ENCODE data around the gene PCDHGA3.
"Not testable (repeated sequence)": the region's sequence is repeated elsewhere in the genome, so short reads cannot be mapped to it uniquely, and the experiment has no call there.

The PCDHGA3 gene

DNA sequence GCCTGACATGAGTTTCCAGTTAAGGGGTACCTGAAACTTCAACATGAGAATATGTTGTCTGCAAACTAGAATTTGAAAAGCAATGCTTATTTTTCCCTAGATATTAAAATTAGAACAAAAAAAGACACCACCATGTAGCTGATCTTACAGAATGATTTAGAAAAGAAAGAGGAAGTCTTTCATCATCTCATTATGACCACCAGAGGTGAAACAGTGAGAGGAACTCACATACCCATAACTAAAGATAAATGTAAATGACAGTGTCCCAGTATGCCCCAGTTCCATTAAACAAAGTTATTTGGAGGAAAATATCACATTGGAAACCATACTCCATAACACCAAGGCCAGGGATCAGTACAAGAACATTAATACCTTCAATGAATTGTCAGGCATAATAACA is 29.9 kb upstream of the PCDHGA3 start:
- peaks cover 21% of the 10 kb centered on the region for H3K79me2 ChIP-seq (ENCODE audit: insufficient read depth, low read depth)
- peaks cover 6% of the 10 kb centered on the region; the same call in 1 of the 2 replicates for H3K36me3 ChIP-seq (ENCODE audit: insufficient read depth)
- no peaks in the 10 kb centered on the region for H3K27me3 ChIP-seq (ENCODE audit: insufficient read depth, low read depth)
- H3K4me3 ChIP-seq (IDR thresholded peaks at IDR 0.05; ENCODE audit: insufficient read depth, low read depth, low read length), result no peak overlapping the region
- TF ChIP-seq, protein P1, sequence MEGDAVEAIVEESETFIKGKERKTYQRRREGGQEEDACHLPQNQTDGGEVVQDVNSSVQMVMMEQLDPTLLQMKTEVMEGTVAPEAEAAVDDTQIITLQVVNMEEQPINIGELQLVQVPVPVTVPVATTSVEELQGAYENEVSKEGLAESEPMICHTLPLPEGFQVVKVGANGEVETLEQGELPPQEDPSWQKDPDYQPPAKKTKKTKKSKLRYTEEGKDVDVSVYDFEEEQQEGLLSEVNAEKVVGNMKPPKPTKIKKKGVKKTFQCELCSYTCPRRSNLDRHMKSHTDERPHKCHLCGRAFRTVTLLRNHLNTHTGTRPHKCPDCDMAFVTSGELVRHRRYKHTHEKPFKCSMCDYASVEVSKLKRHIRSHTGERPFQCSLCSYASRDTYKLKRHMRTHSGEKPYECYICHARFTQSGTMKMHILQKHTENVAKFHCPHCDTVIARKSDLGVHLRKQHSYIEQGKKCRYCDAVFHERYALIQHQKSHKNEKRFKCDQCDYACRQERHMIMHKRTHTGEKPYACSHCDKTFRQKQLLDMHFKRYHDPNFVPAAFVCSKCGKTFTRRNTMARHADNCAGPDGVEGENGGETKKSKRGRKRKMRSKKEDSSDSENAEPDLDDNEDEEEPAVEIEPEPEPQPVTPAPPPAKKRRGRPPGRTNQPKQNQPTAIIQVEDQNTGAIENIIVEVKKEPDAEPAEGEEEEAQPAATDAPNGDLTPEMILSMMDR (conservative IDR thresholded peaks at IDR 0.05; ENCODE audit: low read depth, low read length), result no peak
- no peak overlapping the region for H3K9ac ChIP-seq
- H2AFZ ChIP-seq (ENCODE audit: low read depth), result no peak overlapping the region
- no peak overlapping the region for H3K27ac ChIP-seq
- H3K4me2 ChIP-seq, result no peak overlapping the region
- H3K4me1 ChIP-seq (ENCODE audit: low read depth, poor library complexity, severe bottlenecking), result no peaks in the 10 kb centered on the region
- H4K20me1 ChIP-seq (ENCODE audit: insufficient read depth), result no peaks in the 10 kb centered on the region

DNA sequence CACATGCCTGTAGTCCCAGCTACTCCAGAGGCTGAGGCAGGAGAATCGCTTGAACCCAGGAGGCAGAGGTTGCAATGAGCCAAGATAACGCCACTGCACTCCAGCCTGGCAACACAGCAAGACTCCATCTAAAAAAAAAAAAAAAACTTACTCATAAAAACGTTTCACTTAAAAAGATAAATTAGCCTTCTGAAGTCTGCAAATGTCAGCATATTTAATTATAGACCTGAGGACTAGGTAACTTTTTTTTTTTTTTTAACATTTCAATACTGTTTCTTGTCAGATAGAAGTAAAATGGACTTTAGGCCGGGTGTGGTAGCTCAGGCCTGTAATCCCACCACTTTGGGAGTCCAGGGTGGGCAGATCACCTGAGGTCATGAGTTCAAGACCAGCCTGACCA is 26.7 kb upstream of the PCDHGA3 start:
- H3K27me3 ChIP-seq (ENCODE audit: insufficient read depth, low read depth); H3K9ac ChIP-seq; H3K4me3 ChIP-seq (IDR thresholded peaks at IDR 0.05; ENCODE audit: insufficient read depth, low read depth, low read length); H3K4me1 ChIP-seq (ENCODE audit: low read depth, poor library complexity, severe bottlenecking); H4K20me1 ChIP-seq (ENCODE audit: insufficient read depth); H3K4me2 ChIP-seq; H2AFZ ChIP-seq (ENCODE audit: low read depth); H3K27ac ChIP-seq: not testable (repeated sequence)
- Histone ChIP-seq H3K36me3 (ENCODE audit: insufficient read depth) (peaks cover 12% of the 10 kb centered on the region; the same call in 1 of the 2 replicates), H3K79me2 (ENCODE audit: insufficient read depth, low read depth) (peaks cover 36% of the 10 kb centered on the region)

DNA sequence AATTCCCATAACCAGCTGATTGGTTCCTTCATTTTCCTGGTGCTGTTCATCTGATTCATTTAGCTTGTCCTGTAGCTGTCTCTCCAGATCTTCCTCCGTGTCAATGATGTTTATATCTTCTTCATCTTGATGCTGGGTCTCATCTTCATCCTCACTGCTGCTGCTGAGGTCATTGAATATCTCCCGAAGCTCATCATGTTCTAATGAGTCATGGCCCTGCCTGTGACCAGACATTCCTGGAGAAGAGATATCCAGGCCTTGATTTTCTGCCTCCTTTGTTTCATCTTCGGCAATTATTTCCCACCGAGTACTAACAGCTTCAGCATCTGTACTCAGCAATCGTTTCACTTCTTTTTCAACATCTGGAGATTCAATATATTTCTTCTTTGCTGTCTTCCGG is 24.4 kb upstream of the PCDHGA3 start:
- no peaks in the 10 kb centered on the region for H3K27me3 ChIP-seq (ENCODE audit: insufficient read depth, low read depth)
- no peaks in the 10 kb centered on the region for H3K4me1 ChIP-seq (ENCODE audit: low read depth, poor library complexity, severe bottlenecking)
- H3K9ac ChIP-seq, result no peak overlapping the region
- peaks cover 11% of the 10 kb centered on the region; the same call in 1 of the 2 replicates for H3K36me3 ChIP-seq (ENCODE audit: insufficient read depth)
- peaks cover 36% of the 10 kb centered on the region for H3K79me2 ChIP-seq (ENCODE audit: insufficient read depth, low read depth)
- no peak overlapping the region for H2AFZ ChIP-seq (ENCODE audit: low read depth)
- no peaks in the 10 kb centered on the region for H4K20me1 ChIP-seq (ENCODE audit: insufficient read depth)
- peak overlapping the region; percentile 54 for H3K4me2 ChIP-seq
- TF ChIP-seq, protein P1 (conservative IDR thresholded peaks at IDR 0.05; ENCODE audit: low read depth, low read length), result no peak
- H3K4me3 ChIP-seq (IDR thresholded peaks at IDR 0.05; ENCODE audit: insufficient read depth, low read depth, low read length), result no peak overlapping the region
- no peak overlapping the region for H3K27ac ChIP-seq

DNA sequence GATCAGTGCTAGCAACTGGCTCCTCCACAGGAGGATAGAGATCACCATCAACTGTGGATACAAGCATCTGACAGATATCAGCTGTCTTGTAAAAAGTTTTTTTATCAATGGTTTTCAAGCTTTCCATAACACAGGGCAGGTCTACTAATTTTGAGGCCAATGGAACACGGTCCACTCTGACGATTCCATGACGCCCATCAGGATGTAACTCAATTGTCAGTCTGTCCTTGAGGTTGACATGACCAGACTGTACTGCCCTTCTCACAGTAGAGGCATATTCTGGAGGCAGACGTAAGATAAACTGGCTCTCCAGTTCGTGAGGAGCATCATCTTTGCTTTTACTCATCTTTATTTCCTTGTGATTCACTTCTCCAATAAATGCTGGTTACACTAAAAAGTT is 23.9 kb upstream of the PCDHGA3 start:
- TF ChIP-seq, protein P1 (conservative IDR thresholded peaks at IDR 0.05; ENCODE audit: low read depth, low read length), result no peak
- no peaks in the 10 kb centered on the region for H4K20me1 ChIP-seq (ENCODE audit: insufficient read depth)
- H3K36me3 ChIP-seq (ENCODE audit: insufficient read depth), result peaks cover 9% of the 10 kb centered on the region; the same call in 1 of the 2 replicates
- no peak overlapping the region for H3K4me3 ChIP-seq (IDR thresholded peaks at IDR 0.05; ENCODE audit: insufficient read depth, low read depth, low read length)
- no peak overlapping the region for H3K9ac ChIP-seq
- peaks cover 36% of the 10 kb centered on the region for H3K79me2 ChIP-seq (ENCODE audit: insufficient read depth, low read depth)
- H3K27ac ChIP-seq, result peak overlapping the region; percentile 97; the same call in 1 of the 2 replicates
- H2AFZ ChIP-seq (ENCODE audit: low read depth), result no peak overlapping the region
- H3K4me2 ChIP-seq, result peak overlapping the region; percentile 54
- no peaks in the 10 kb centered on the region for H3K27me3 ChIP-seq (ENCODE audit: insufficient read depth, low read depth)
- no peaks in the 10 kb centered on the region for H3K4me1 ChIP-seq (ENCODE audit: low read depth, poor library complexity, severe bottlenecking)

DNA sequence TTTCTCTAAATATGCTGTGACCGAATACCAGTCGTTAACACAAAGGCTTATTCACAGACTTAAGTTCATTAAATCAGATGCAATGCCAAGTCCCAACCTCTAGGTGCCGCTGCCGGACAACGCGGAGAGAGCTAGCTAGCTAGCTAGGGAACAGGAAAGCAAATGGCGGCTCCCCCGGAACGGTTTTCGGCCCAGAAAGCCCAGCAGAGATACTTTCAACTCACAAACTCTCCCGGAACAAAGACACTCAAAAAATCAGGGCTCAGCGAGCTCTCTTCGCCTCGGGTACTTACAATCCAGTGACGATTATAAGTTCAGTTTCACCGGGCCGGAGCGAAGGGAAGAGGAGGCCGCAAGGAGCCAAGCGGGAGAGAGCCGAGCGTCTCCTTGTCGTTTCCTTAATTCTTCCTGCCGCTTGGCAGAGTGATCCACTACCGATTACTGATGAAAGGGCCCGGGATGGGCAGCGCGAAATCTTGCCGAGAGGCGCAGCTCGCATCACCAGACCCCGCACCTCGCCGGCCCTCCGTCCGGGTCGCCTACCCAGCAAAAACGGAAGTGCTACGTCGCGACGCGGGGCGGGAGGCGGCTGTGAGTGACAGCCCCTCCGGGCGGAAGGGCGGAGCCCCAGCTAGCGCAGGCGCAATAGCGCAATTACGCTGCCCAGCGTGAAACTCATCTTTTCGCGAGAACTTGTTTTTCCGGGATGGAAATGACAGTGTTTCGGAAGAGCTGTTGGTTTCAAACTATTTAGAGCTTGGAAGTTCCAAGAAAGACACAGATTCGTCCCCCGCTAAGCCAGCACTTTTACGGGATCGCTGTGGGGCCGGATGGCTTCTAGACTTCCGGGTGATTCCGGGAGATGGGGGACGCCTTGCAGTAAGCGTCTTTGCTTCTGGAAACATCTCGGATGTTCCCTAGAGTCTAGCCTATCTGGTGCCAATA is 23.1 kb upstream of the PCDHGA3 start, which contains the start of gene TAF7:
Gene TAF7, minus strand, starts transcription at position 560 of the 945 bp plus-strand sequence. CDS start 740 bp downstream, outside the sequence.
- H3K27me3 ChIP-seq (ENCODE audit: insufficient read depth, low read depth), result no peaks in the 10 kb centered on the region
- H2AFZ ChIP-seq (ENCODE audit: low read depth), result peak within 1 kb of the TSS; percentile 90
- H3K4me1 ChIP-seq (ENCODE audit: low read depth, poor library complexity, severe bottlenecking), result no peaks in the 10 kb centered on the region
- H3K27ac ChIP-seq, result peak within 1 kb of the TSS; percentile 97
- H3K4me3 ChIP-seq (IDR thresholded peaks at IDR 0.05; ENCODE audit: insufficient read depth, low read depth, low read length), result no peak within 1 kb of the TSS
- no peaks in the 10 kb centered on the region for H4K20me1 ChIP-seq (ENCODE audit: insufficient read depth)
- H3K79me2 ChIP-seq (ENCODE audit: insufficient read depth, low read depth), result peaks cover 36% of the 10 kb centered on the region
- peak within 1 kb of the TSS; percentile 96 for H3K9ac ChIP-seq
- TF ChIP-seq, protein P1 (conservative IDR thresholded peaks at IDR 0.05; ENCODE audit: low read depth, low read length), result peak; percentile 90
- peaks cover 9% of the 10 kb centered on the region; the same call in 1 of the 2 replicates for H3K36me3 ChIP-seq (ENCODE audit: insufficient read depth)
- peak within 1 kb of the TSS; percentile 54 for H3K4me2 ChIP-seq
